Skin epidermis (tissue), 12 donors: Measurements from ENCODE around the gene PSMB1.
"Not testable (repeated sequence)": the region's sequence is repeated elsewhere in the genome, so short reads cannot be mapped to it uniquely, and the experiment has no call there.

Experiments used
- H3K27ac ChIP-seq, 21 experiments: fragments of 200-600 bp; sonication (generic) in 11 of 21; one replicate each; pipeline ENCODE4 v1.5.0; 2020; ENCODE audit warnings: mild to moderate bottlenecking in 3 of 21, inconsistent platforms in 2 of 21, moderate library complexity in 2 of 21
- H3K4me3 ChIP-seq, 7 experiments: fragments of 200-600 bp; sonication (generic) in 2 of 7; one replicate each; pipeline ENCODE4 v1.5.0; 2020; ENCODE audit warnings: inconsistent platforms in 2 of 7, mild to moderate bottlenecking in 2 of 7, moderate library complexity in 1 of 7

PSMB1 gene

GRCh38 chr6:170506446-170506845 lies 46.7 kb downstream of the PSMB1 start:
- Histone ChIP-seq H3K4me3 (no peak overlapping the region), H3K27ac (no peak overlapping the region)

GRCh38 chr6:170505306-170505705 lies 47.8 kb downstream of the PSMB1 start:
- Histone ChIP-seq H3K4me3 (no peak overlapping the region), H3K27ac (no peak overlapping the region)

GRCh38 chr6:170504479-170504878 lies 48.6 kb downstream of the PSMB1 start:
- H3K4me3 ChIP-seq, result no peak overlapping the region

GRCh38 chr6:170503414-170503761 lies 49.7 kb downstream of the PSMB1 start:
- no peak overlapping the region for H3K27ac ChIP-seq
- H3K4me3 ChIP-seq, result no peak overlapping the region

More at GRCh38 chr6:170504479-170504878, 48.6 kb downstream of the PSMB1 start:
- no peak overlapping the region for H3K27ac ChIP-seq

GRCh38 chr6:170502733-170503413 lies 50.2 kb downstream of the PSMB1 start:
- H3K27ac ChIP-seq, H3K4me3 ChIP-seq: not testable (repeated sequence)

GRCh38 chr6:170502268-170502667 lies 50.8 kb downstream of the PSMB1 start:
- not testable (repeated sequence) for H3K27ac ChIP-seq, H3K4me3 ChIP-seq

- no peak overlapping the region for H3K4me3 ChIP-seq
Measured at GRCh38 chr6:170500955-170501590, 52.0 kb downstream of the PSMB1 start.

GRCh38 chr6:170497841-170498301 lies 55.2 kb downstream of the PSMB1 start:
- no peak overlapping the region for H3K27ac ChIP-seq
- H3K4me3 ChIP-seq, result no peak overlapping the region

More at GRCh38 chr6:170500955-170501590, 52.0 kb downstream of the PSMB1 start:
- H3K27ac ChIP-seq, result no peak overlapping the region

- H3K4me3 ChIP-seq, result no peak overlapping the region
- no peak overlapping the region for H3K27ac ChIP-seq
Measured at GRCh38 chr6:170493354-170493753, 59.8 kb downstream of the PSMB1 start.

GRCh38 chr6:170490259-170490658 lies 62.8 kb downstream of the PSMB1 start:
- Histone ChIP-seq H3K4me3 (no peak overlapping the region), H3K27ac (no peak overlapping the region)

- no peak overlapping the region for H3K27ac ChIP-seq
- H3K4me3 ChIP-seq, result no peak overlapping the region
Measured at GRCh38 chr6:170489836-170490235, 63.3 kb downstream of the PSMB1 start.

GRCh38 chr6:170487707-170488329 lies 65.3 kb downstream of the PSMB1 start:
- H3K4me3 ChIP-seq, result no peak overlapping the region

GRCh38 chr6:170485159-170485558 lies 67.9 kb downstream of the PSMB1 start:
- H3K4me3 ChIP-seq, result no peak overlapping the region
- no peak overlapping the region for H3K27ac ChIP-seq

More at GRCh38 chr6:170487707-170488329, 65.3 kb downstream of the PSMB1 start:
- no peak overlapping the region for H3K27ac ChIP-seq
